HFF-Myc (cell line): ENCODE data around the gene UVRAG.

Experiments
- DNase-seq: peaks from one replicate; pipeline ENCODE4 v3.0.0-alpha.2; 2011; ENCODE audit warnings: low read depth; ENCODE audit errors: extremely low read depth
- H3K4me3 ChIP-seq: replicated peaks from 2 replicates; pipeline ENCODE4 v1.5.1; 2011; ENCODE audit warnings: low read depth, mild to moderate bottlenecking, control low read depth, low read length
- TF ChIP-seq, protein P1 (sequence below): IDR thresholded peaks from 2 replicates; pipeline ENCODE4 v1.5.1; 2012; ENCODE audit warnings: mild to moderate bottlenecking, low read depth, low read length, control low read depth; ENCODE audit errors: missing control alignments

The UVRAG gene

GRCh38 chr11:75823946-75824345 lies 8.9 kb downstream of the UVRAG start:
- H3K4me3 ChIP-seq = no peak overlapping the region
- TF ChIP-seq, protein P1, sequence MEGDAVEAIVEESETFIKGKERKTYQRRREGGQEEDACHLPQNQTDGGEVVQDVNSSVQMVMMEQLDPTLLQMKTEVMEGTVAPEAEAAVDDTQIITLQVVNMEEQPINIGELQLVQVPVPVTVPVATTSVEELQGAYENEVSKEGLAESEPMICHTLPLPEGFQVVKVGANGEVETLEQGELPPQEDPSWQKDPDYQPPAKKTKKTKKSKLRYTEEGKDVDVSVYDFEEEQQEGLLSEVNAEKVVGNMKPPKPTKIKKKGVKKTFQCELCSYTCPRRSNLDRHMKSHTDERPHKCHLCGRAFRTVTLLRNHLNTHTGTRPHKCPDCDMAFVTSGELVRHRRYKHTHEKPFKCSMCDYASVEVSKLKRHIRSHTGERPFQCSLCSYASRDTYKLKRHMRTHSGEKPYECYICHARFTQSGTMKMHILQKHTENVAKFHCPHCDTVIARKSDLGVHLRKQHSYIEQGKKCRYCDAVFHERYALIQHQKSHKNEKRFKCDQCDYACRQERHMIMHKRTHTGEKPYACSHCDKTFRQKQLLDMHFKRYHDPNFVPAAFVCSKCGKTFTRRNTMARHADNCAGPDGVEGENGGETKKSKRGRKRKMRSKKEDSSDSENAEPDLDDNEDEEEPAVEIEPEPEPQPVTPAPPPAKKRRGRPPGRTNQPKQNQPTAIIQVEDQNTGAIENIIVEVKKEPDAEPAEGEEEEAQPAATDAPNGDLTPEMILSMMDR = no peak
- DNase-seq = no peak

- H3K4me3 ChIP-seq = no peak overlapping the region
- TF ChIP-seq, protein P1 = no peak
Observed at GRCh38 chr11:75826461-75827230, 11.6 kb downstream of the UVRAG start.

DNA sequence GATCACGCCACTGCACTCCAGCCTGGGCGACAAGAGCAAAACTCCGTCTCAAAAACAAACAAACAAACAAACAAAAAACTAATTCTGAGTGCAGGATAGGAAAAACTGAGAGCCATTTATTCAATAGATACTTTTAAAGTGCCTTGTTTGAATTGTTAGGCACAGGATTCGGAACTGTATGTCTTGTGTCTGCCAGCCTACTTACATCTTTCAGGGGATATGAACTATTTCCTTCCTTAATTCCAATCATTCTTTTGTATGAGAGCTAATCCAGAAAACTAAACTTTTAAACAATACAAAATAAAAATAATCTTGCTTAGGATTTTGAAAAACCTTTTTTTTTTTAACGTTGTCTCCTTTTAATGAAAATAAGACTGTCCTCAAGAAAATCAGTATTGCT lies 12.6 kb downstream of the UVRAG start:
- TF ChIP-seq, protein P1 = no peak
- DNase-seq = no peak
- no peak overlapping the region for H3K4me3 ChIP-seq

More at GRCh38 chr11:75826461-75827230, 11.6 kb downstream of the UVRAG start:
- DNase-seq = no peak

DNA sequence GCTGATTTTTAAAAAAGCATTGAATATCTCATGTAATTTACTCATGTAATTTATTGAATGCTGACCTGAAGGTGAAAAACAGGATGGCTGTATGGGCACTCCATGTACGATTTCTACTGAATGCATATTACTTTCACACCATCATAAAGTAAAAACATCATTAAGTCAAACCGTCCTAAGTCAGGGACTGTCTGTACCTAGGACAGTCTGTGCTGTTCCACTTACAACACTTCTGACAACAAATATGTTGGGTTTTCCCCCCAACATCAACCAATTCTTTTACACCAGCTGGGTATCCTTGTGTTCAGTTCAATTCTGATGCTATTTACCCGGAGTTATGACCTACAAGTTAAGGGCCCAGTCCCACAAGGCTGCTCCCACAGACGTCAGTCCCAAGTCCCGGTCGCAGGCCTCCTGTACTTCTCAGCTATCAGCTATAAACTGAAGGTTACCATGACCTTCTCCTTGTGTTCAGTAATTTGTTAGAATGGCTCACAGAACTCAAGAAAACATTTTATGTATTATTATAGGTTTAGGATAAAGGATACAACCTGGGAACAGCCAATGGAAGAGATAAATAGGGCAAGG lies 17.0 kb downstream of the UVRAG start:
- no peak overlapping the region for H3K4me3 ChIP-seq
- no peak for DNase-seq
- TF ChIP-seq, protein P1 = no peak

GRCh38 chr11:75834728-75835127 lies 19.7 kb downstream of the UVRAG start:
- TF ChIP-seq, protein P1 = no peak
- DNase-seq = no peak
- no peak overlapping the region for H3K4me3 ChIP-seq

DNA sequence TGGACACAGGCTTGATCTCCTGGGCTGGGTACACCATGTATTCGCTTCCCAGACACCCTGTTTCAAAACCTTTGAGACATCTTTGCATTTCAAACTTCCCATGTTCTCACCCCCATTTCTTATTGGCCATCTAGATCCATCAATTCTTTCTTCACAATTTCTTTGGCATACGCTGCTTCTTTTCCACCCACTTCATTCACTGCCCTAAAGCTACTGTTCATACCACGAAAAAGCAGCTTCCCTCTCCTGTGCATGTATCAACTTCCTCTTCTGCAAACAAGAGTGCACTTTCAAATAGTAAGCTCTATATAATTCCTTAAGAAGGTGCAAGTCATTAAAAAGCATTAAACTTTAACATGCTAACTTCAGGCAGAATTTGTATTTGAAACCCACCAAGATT lies 21.4 kb downstream of the UVRAG start:
- TF ChIP-seq, protein P1 = no peak

More for the DNA sequence above, 21.4 kb downstream of the UVRAG start:
- no peak for DNase-seq
- no peak overlapping the region for H3K4me3 ChIP-seq
